HG02678 (cell line): ENCODE data around the gene MEIKIN.

ENCODE experiments used
- ATAC-seq: cut with Tn5 transposase; IDR thresholded peaks from one replicate; pipeline ENCODE4 v1.9.1; 2021; ENCODE audit warnings: mild to moderate bottlenecking, moderate library complexity; ENCODE audit not compliant: unreplicated experiment

Gene MEIKIN

GRCh38 chr5:131773805-131774204, 171.7 kb downstream of the MEIKIN start:
- ATAC-seq, result no peak

GRCh38 chr5:131771692-131772091, 173.8 kb downstream of the MEIKIN start:
- ATAC-seq, result no peak

- ATAC-seq, result no peak
Observed at GRCh38 chr5:131769961-131770360, 175.5 kb downstream of the MEIKIN start.

- no peak for ATAC-seq
Observed at GRCh38 chr5:131769336-131769735, 176.1 kb downstream of the MEIKIN start.

- ATAC-seq, result no peak
Observed at GRCh38 chr5:131767891-131768290, 177.6 kb downstream of the MEIKIN start.

GRCh38 chr5:131766689-131767088, 178.8 kb downstream of the MEIKIN start:
- ATAC-seq, result no peak

GRCh38 chr5:131765261-131765660, 180.2 kb downstream of the MEIKIN start:
- no peak for ATAC-seq

- no peak for ATAC-seq
Observed at GRCh38 chr5:131763968-131764367, 181.5 kb downstream of the MEIKIN start.

- no peak for ATAC-seq
Observed at GRCh38 chr5:131760793-131761192, 184.7 kb downstream of the MEIKIN start.

GRCh38 chr5:131759704-131760103, 185.8 kb downstream of the MEIKIN start:
- ATAC-seq, result no peak

GRCh38 chr5:131758520-131758900, 187.0 kb downstream of the MEIKIN start:
- ATAC-seq, result no peak

- ATAC-seq, result no peak
Observed at GRCh38 chr5:131757830-131758519, 187.5 kb downstream of the MEIKIN start.
